GM18505 (cell line): ENCODE results near the gene GGTLC2.
"Not testable (repeated sequence)": the region's sequence is repeated elsewhere in the genome, so short reads cannot be mapped to it uniquely, and the experiment has no call there.

Experiments
- ATAC-seq: cut with Tn5 transposase; IDR thresholded peaks from one replicate; pipeline ENCODE4 v1.9.1; 2021; ENCODE audit not compliant: unreplicated experiment
- POLR2A ChIP-seq: IDR thresholded peaks from 4 replicates; pipeline ENCODE4 v1.6.1; 2011; ENCODE audit warnings: borderline replicate concordance; ENCODE audit not compliant: insufficient read depth, insufficient read length; ENCODE audit errors: extremely low read depth

Gene GGTLC2

GRCh38 chr22:22644314-22644713, at the start of gene GGTLC2:
Gene GGTLC2 (plus strand): TSS chr22:22644614. CDS start chr22:22646346, 1,732 bp downstream.
- ATAC-seq = not testable (repeated sequence)

GRCh38 chr22:22595001-22595835, 49.2 kb upstream of the GGTLC2 start:
- no peak for TF ChIP-seq POLR2A
- no peak for ATAC-seq

GRCh38 chr22:22598144-22598543, 46.3 kb upstream of the GGTLC2 start:
- TF ChIP-seq POLR2A = no peak

GRCh38 chr22:22599248-22599647, 45.2 kb upstream of the GGTLC2 start:
- no peak for TF ChIP-seq POLR2A
- no peak for ATAC-seq

More at GRCh38 chr22:22598144-22598543, 46.3 kb upstream of the GGTLC2 start:
- no peak for ATAC-seq

- no peak for ATAC-seq
- TF ChIP-seq POLR2A = no peak
Observed at GRCh38 chr22:22600531-22601261, 43.7 kb upstream of the GGTLC2 start.

GRCh38 chr22:22603470-22603947, 40.9 kb upstream of the GGTLC2 start:
- ATAC-seq = no peak
- no peak for TF ChIP-seq POLR2A

- ATAC-seq = no peak
- no peak for TF ChIP-seq POLR2A
Observed at GRCh38 chr22:22604326-22605073, 39.9 kb upstream of the GGTLC2 start.

GRCh38 chr22:22605074-22605404, 39.4 kb upstream of the GGTLC2 start:
- ATAC-seq = no peak

GRCh38 chr22:22608022-22608421, 36.4 kb upstream of the GGTLC2 start:
- ATAC-seq = not testable (repeated sequence)

More at GRCh38 chr22:22605074-22605404, 39.4 kb upstream of the GGTLC2 start:
- no peak for TF ChIP-seq POLR2A

GRCh38 chr22:22609291-22609690, 35.1 kb upstream of the GGTLC2 start:
- no peak for TF ChIP-seq POLR2A
- no peak for ATAC-seq

- no peak for TF ChIP-seq POLR2A
- no peak for ATAC-seq
Observed at GRCh38 chr22:22612516-22612915, 31.9 kb upstream of the GGTLC2 start.

- TF ChIP-seq POLR2A = no peak
- ATAC-seq = no peak
Observed at GRCh38 chr22:22614065-22614464, 30.3 kb upstream of the GGTLC2 start.

- no peak for ATAC-seq
- no peak for TF ChIP-seq POLR2A
Observed at GRCh38 chr22:22616636-22617035, 27.8 kb upstream of the GGTLC2 start.
